Measurements from ENCODE around the gene GSTO2.
A peak's percentile ranks its signal among the peaks of the same experiment; 100 is the strongest.

The GSTO2 gene

GRCh38 chr10:104308439-104308903 lies 39.5 kb downstream of the GSTO2 start:
- no peak for DNase-seq (ENCODE audit: low read depth)

- DNase-seq (ENCODE audit: low read depth): peak; percentile 95
These were observed 41.3 kb downstream of the GSTO2 start for GRCh38 chr10:104309980-104310978.

- no peak for DNase-seq (ENCODE audit: low read depth)
These were observed 42.3 kb downstream of the GSTO2 start for GRCh38 chr10:104311184-104311720.

DNA sequence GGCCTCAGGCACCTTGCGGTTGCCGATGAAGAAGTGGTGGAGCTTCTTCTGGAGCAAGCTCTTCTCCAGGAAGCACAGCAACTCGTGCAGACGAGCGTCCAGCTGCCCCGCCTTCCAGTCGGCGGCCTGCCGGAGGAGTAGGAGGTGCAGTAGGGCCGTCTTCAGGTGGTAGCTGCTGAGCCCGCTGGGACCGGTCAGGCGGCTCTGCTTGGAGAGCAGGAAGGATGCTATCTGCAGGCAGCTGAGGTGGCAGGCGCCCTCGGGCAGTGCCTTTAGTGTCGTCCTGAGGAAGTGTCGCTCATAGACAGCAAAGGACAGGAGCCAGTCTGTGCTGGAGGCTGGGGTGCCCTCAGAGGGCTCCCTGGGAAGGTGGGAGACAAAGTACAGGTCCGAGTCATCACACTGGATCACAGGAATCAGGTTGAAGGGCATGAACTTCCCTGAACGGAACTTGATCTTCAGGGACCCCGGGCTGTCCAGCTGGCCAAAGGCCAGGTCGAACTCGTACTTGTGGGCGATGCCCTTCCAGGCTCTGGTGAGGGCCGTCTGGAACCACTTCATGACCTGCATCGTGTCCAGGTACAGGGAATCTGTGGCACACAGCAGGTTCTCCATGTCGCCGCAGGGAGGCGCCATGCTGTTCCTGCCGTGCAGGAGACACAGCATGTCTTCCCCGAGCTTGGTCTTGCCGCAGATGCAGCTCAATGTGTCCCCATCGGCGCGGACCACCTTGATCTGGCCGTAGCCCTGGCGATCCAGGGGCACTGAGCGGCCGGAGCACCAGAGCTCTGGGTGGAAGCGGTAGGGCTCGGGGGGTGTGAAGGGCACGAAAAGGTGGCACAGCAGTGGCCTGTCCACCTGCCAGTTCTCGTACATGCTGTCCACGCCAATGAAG lies 45.9 kb downstream of the GSTO2 start:
- no peak for DNase-seq (ENCODE audit: low read depth)

- no peak for DNase-seq (ENCODE audit: low read depth)
These were observed 46.5 kb downstream of the GSTO2 start for GRCh38 chr10:104315486-104315921.

- DNase-seq (ENCODE audit: low read depth): no peak
These were observed 47.5 kb downstream of the GSTO2 start for GRCh38 chr10:104316321-104317099.

DNA sequence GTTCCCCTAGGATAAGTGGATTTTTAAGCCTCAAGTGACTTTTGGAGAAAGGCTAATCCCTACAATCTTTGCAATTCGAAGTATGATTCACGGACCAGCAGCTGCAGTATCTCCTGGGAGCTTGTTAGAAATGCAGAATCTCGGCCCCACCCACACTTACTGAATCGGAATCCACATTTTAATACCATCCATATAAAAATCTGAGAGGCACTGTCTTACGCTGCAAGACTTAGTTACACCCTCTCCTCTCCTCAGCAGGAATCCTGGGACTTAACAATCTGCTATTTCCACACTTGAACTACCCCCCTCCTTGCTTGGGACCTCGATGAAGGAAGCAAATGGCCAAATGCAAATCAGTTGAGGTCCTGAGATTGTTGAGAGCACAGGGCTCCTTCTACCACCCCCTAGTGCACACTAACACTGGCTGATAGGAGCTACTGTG lies 48.3 kb downstream of the GSTO2 start:
- peak; percentile 83 for DNase-seq (ENCODE audit: low read depth)

DNA sequence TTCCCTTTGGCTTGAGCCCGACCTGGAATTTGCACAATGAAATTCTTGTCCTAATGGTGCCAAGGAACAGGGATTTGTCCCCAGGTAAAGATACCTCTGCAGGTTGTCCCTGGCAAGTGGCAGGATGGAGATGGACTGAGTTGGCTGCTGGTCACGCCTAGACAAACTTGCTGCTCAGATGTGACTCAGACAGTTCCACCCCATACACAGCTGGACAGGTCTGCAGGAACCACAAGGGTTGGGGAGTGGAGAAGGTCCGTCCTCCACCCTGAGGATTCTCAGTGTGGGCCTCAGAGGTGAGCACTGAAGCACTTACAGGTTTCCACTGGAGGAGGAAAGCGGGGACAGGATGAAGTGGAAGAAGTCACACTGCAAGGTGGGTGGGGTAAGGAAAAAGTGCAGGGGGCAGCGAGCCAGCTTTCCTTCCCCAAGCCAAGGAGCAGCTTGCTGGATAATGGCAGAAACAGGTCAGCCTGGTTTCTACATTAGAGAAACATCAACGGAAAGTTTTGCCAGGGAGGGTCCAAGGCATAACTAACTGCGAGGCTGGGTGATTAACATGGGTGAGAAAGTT lies 48.8 kb downstream of the GSTO2 start:
- DNase-seq (ENCODE audit: low read depth): no peak

DNA sequence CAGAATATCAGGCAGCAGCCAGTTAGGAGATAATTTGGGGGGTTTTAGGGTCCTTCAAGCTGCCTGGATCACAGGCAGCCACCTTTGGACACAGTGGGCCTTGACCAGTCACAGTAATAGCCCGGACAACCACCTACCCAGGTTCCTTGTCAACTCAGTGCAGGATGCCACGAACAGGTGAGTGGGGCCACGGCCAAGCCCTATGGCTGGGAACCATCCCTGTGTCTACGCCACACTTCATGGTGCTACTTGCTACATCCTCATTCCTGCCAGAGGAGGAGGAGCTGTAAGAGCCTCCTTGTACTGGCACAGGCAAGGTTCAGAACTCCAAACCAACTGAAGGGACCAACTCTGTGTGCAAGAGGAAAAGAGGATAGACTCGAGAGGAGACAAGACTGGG lies 49.3 kb downstream of the GSTO2 start:
- no peak for DNase-seq (ENCODE audit: low read depth)

DNA sequence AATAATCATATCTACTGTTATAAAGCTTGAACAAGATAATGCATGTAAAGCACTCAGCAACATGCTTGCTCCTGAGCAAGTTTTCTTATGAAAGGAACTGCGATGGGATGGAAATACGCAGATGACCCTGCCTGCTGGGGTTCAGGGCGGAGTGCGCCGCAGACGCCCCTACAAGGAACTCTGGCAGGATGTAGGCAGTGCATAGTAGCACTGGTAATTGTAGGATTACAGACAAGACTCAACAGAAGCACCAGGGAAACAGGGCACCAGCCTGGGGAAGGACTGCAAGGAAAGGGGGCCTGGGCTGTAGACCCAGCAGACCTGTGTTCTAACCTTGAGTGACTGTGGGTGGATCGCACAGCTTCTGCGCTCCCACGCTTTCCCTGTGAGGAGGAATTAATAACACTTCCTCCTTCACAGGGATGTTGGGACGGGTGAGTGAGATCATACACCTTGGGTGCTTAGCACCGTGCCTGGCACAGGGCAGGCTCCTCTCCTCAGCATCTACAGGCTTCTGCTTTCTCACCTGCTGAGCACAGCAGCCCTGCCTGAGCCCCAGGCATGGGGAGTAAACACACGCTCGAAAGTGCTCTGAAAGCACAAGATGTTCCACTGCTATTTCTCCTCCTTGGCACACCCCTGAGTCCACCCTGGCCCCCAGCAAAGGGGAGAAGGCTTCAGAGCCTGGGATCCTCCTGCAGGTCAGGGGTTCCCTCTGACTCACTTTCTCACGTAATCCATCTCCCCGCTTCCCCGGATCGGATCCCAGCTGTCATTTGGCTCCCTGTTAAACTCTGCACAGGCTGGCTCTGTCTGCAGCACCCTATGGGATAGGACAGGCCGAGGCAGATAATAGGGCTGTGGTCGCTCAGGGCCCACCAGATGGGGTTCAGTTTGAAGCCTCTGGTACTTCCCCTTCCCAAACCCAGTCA lies 50.1 kb downstream of the GSTO2 start:
- no peak for DNase-seq (ENCODE audit: low read depth)

DNA sequence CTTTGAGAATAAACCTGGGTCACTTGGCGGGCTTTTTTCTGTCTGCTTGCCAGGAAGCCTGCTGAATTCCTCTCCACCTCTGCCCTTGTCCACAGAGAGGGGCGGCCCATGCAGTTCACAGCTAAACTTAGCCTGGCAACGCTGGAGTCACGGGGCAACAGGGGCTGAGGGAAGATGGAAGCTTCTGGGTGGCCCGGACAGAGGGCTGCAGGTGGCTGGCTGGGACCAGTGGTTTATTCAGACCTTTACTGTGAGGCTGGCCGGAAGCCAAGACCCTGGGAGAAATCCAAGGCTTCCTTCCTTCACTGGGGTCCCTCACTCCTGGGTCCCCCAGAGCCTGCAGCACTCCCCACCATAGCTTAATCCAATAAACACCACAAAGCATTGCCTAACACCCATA lies 52.2 kb downstream of the GSTO2 start:
- DNase-seq (ENCODE audit: low read depth): no peak

GRCh38 chr10:104321725-104322415 lies 52.9 kb downstream of the GSTO2 start:
- no peak for DNase-seq (ENCODE audit: low read depth)

DNA sequence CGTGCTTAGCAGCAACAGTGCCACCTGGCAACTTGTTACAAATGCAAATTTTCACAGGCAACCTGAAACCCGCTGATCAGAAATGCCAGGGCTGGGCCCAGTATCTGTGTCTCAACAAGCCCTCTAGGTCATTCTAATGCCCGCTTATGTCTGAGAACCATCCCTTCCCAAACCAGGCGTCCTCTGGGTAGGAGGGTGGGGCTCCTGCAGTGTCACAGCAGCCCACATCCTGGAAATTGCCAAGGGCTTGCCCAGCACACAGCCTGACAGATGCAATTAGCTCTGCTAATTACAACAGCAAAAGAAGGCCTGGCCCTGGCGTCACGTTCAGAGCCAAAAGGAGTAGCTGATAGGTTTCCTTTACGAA lies 53.4 kb downstream of the GSTO2 start:
- no peak for DNase-seq (ENCODE audit: low read depth)

- DNase-seq (ENCODE audit: low read depth): no peak
These were observed 54.1 kb downstream of the GSTO2 start for GRCh38 chr10:104323085-104323484.

GRCh38 chr10:104323760-104324201 lies 54.8 kb downstream of the GSTO2 start:
- DNase-seq (ENCODE audit: low read depth): no peak

DNA sequence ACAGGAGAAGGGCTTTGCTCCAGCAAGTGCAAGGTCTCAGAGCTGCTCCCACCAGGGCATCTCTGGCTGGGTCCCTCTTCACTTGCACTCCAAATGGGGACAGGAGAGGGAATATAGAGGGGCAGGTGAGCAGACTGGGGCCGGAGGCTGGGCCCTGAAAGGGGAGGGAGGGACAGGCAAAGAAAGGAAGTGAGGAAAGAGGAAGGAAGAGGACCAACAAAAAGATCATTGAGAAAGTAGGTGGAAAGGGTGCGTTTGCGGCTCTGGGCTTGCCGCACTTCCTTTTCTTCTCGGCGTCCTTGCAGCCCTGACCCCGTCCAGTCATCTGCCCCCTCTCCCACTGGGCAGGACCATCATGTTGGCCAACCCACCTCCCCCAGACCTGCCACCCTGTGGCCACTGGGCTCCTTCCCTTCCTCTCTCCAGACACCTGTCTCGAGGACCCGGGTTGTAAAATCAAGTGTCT lies 55.3 kb downstream of the GSTO2 start:
- DNase-seq (ENCODE audit: low read depth): no peak

GRCh38 chr10:104324931-104325330 lies 55.9 kb downstream of the GSTO2 start:
- DNase-seq (ENCODE audit: low read depth): no peak

GRCh38 chr10:104325436-104326435 lies 56.8 kb downstream of the GSTO2 start:
- DNase-seq (ENCODE audit: low read depth): no peak

All from stromal cell of bone marrow (primary cell).